ENCODE measurements around the gene NOL7.

DNA sequence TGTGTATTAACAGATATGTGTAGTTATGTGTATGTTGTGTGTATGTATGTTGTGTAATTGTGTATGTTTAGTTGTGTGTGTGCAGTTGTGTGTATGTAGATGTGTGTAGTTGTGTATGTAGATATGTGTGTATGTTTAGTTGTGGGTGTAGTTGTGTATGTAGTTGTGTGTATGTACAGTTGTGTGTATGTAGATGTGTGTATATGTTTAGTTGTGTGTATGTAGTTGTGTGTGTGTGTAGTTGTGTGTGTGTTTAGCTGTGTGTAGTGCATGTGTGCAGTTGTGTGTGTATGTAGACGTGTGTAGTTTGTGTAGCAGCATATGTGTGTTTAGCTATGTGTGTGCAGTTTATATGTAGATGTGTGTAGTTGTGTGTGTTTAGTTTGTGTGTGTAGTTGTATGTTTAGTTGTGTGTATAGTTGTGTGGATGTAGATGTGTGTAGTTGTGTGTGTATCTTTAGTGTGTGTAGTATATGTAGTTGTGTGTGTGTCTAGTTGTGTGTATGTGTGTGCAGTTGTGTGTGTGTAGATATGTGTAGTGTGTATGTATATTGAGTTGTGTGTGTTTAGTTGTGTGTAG is 24.5 kb upstream of the NOL7 start:
- TF ChIP-seq POLR2A (IDR thresholded peaks at IDR 0.05) (no peak), CTCF (IDR thresholded peaks at IDR 0.05) (no peak), EP300 (IDR thresholded peaks at IDR 0.05) (no peak)
